Uterus (tissue), 4 donors: ENCODE measurements around the gene PRUNE2. TPM values are rescaled to one million over a fixed set of nuclear protein-coding genes. Genes with fewer than 3 reads are reported as not detected.

Experiments
- DNase-seq, 2 donors: peaks; one replicate each; pipeline ENCODE4 v3.0.0-alpha.2; 2019 to 2020
- H3K27ac ChIP-seq, 2 donors: fragments of 200-600 bp; sonication (generic); 1 replicate in 1 of 2; 2 replicates in 1 of 2; pipeline ENCODE4 v1.5.1; 2016 to 2018
- H3K27me3 ChIP-seq, 2 donors: fragments of 200-600 bp; sonication (generic); one replicate each; pipeline ENCODE4 v1.5.1; 2018 to 2019; ENCODE audit warnings: control low read depth in 1 of 2
- H3K36me3 ChIP-seq, 2 donors: fragments of 200-600 bp; sonication (generic); one replicate each; pipeline ENCODE4 v1.5.1; 2019; ENCODE audit warnings: control low read depth in 1 of 2
- H3K4me1 ChIP-seq, 2 donors: fragments of 200-600 bp; sonication (generic); one replicate each; pipeline ENCODE4 v1.5.1; 2018 to 2019; ENCODE audit warnings: control low read depth in 1 of 2
- H3K4me3 ChIP-seq, 2 donors: fragments of 200-600 bp; sonication (generic); 1 replicate in 1 of 2; 2 replicates in 1 of 2; pipeline ENCODE4 v1.5.1; 2018 to 2019; ENCODE audit warnings: mild to moderate bottlenecking in 1 of 2
- H3K9me3 ChIP-seq, 2 donors: fragments of 200-600 bp; sonication (generic); one replicate each; pipeline ENCODE4 v1.5.1; 2019; ENCODE audit warnings: control low read depth in 1 of 2
- CTCF ChIP-seq, 4 experiments: fragments of 200-600 bp in 2 of 4; fragments of 450-650 bp in 2 of 4; sonication (generic) in 2 of 4; IDR thresholded peaks; one replicate each; pipeline ENCODE4 v1.5.1; 2016 to 2019; ENCODE audit warnings: antibody characterized with exemption in 4 of 4, mild to moderate bottlenecking in 2 of 4, moderate library complexity in 1 of 4
- POLR2A ChIP-seq, 2 donors: fragments of 450-650 bp; IDR thresholded peaks; one replicate each; pipeline ENCODE4 v1.6.1; 2016; ENCODE audit warnings: antibody characterized with exemption in 2 of 2, mild to moderate bottlenecking in 1 of 2, moderate library complexity in 1 of 2
- intact Hi-C: fragments of 100-400 bp; cut with DNase I; formaldehyde crosslinking; loops from one replicate; pipeline ENCODE4 v1.15.1; 2023; ENCODE audit warnings: low total_unique reads
- total RNA-seq, 4 donors: library from RNA; depleted of rRNA in 3 of 4; stranded (reverse); fragments of >200 nt in 3 of 4; gene quantifications; one replicate each; pipeline versions ENCODE4 v1.1.0 to v1.2.4, GENCODE V29; 2014 to 2023
- donor health status: DM: yes; HTN: yes; CAD: no.

Gene PRUNE2
- total RNA-seq, 4 donors from 2014 or later, result 51.4 to 187 (median 97.1) TPM

GRCh38 chr9:76911971-76912370 is 6.1 kb upstream of the PRUNE2 start:
- no peak for DNase-seq
- Histone ChIP-seq H3K27me3 (no peaks in the 10 kb centered on the region), H3K9me3 (no peaks in the 10 kb centered on the region), H3K4me3 (no peak overlapping the region), H3K27ac (peak overlapping the region in 1 of 2 donors; percentile 43), H3K4me1 (no peaks in the 10 kb centered on the region), H3K36me3 (no peaks in the 10 kb centered on the region)
- intact Hi-C loops, result no loop called here
- no peak for TF ChIP-seq CTCF (IDR thresholded peaks at IDR 0.05)

- H3K36me3 ChIP-seq, result no peaks in the 10 kb centered on the region
- no peaks in the 10 kb centered on the region for H3K4me1 ChIP-seq
- H3K9me3 ChIP-seq, result no peaks in the 10 kb centered on the region
- no peak for DNase-seq
- TF ChIP-seq POLR2A (IDR thresholded peaks at IDR 0.05), result no peak
- TF ChIP-seq CTCF (IDR thresholded peaks at IDR 0.05), result no peak
- no peak overlapping the region for H3K27ac ChIP-seq
- H3K4me3 ChIP-seq, result no peak overlapping the region
- intact Hi-C loops, result no loop called here
- H3K27me3 ChIP-seq, result no peaks in the 10 kb centered on the region
These were observed 4.9 kb upstream of the PRUNE2 start for GRCh38 chr9:76910861-76911260.

GRCh38 chr9:76906647-76906975 is 697 bp upstream of the PRUNE2 start:
- no peak for DNase-seq
- H3K36me3 ChIP-seq, result no peaks in the 10 kb centered on the region
- intact Hi-C loops, result loop anchor here (10.0 kb wide), 1 partner anchor 82 kb away; no protein-coding TSS in a partner anchor
- H3K4me3 ChIP-seq, result peak overlapping the region; percentile 17 to 43
- no peak for TF ChIP-seq CTCF (IDR thresholded peaks at IDR 0.05)
- no peak for TF ChIP-seq POLR2A (IDR thresholded peaks at IDR 0.05)
- no peaks in the 10 kb centered on the region for H3K27me3 ChIP-seq
- H3K4me1 ChIP-seq, result no peaks in the 10 kb centered on the region
- no peaks in the 10 kb centered on the region for H3K9me3 ChIP-seq
- peak overlapping the region; percentile 79 to 91 for H3K27ac ChIP-seq

GRCh38 chr9:76904661-76905457 is 1.1 kb downstream of the PRUNE2 start:
- H3K27ac ChIP-seq, result peak overlapping the region; percentile 79 to 91
- intact Hi-C loops, result loop anchor here (10.0 kb wide), 1 partner anchor 80 kb away; no protein-coding TSS in a partner anchor
- no peak for DNase-seq

More at GRCh38 chr9:76904661-76905457, 1.1 kb downstream of the PRUNE2 start:
- H3K27me3 ChIP-seq, result no peaks in the 10 kb centered on the region
- H3K4me3 ChIP-seq, result peak overlapping the region; percentile 43 to 51
- no peaks in the 10 kb centered on the region for H3K4me1 ChIP-seq
- no peaks in the 10 kb centered on the region for H3K36me3 ChIP-seq
- H3K9me3 ChIP-seq, result no peaks in the 10 kb centered on the region
- no peak for TF ChIP-seq CTCF (IDR thresholded peaks at IDR 0.05)
- TF ChIP-seq POLR2A (IDR thresholded peaks at IDR 0.05), result no peak
